Uterus (tissue), 4 donors: ENCODE data around the gene LRRC15. TPM values are rescaled to one million over a fixed set of nuclear protein-coding genes. Genes with fewer than 3 reads are reported as not detected.

ENCODE experiments used
- DNase-seq, 2 donors: peaks; one replicate each; pipeline ENCODE4 v3.0.0-alpha.2; 2019 to 2020
- H3K27ac ChIP-seq, 2 donors: fragments of 200-600 bp; sonication (generic); 1 replicate in 1 of 2; 2 replicates in 1 of 2; pipeline ENCODE4 v1.5.1; 2016 to 2018
- H3K27me3 ChIP-seq, 2 donors: fragments of 200-600 bp; sonication (generic); one replicate each; pipeline ENCODE4 v1.5.1; 2018 to 2019; ENCODE audit warnings: control low read depth in 1 of 2
- H3K36me3 ChIP-seq, 2 donors: fragments of 200-600 bp; sonication (generic); one replicate each; pipeline ENCODE4 v1.5.1; 2019; ENCODE audit warnings: control low read depth in 1 of 2
- H3K4me1 ChIP-seq, 2 donors: fragments of 200-600 bp; sonication (generic); one replicate each; pipeline ENCODE4 v1.5.1; 2018 to 2019; ENCODE audit warnings: control low read depth in 1 of 2
- H3K4me3 ChIP-seq, 2 donors: fragments of 200-600 bp; sonication (generic); 1 replicate in 1 of 2; 2 replicates in 1 of 2; pipeline ENCODE4 v1.5.1; 2018 to 2019; ENCODE audit warnings: mild to moderate bottlenecking in 1 of 2
- H3K9me3 ChIP-seq, 2 donors: fragments of 200-600 bp; sonication (generic); one replicate each; pipeline ENCODE4 v1.5.1; 2019; ENCODE audit warnings: control low read depth in 1 of 2
- POLR2A ChIP-seq, 2 donors: fragments of 450-650 bp; IDR thresholded peaks; one replicate each; pipeline ENCODE4 v1.6.1; 2016; ENCODE audit warnings: antibody characterized with exemption in 2 of 2, mild to moderate bottlenecking in 1 of 2, moderate library complexity in 1 of 2
- intact Hi-C: fragments of 100-400 bp; cut with DNase I; formaldehyde crosslinking; loops from one replicate; pipeline ENCODE4 v1.15.1; 2023; ENCODE audit warnings: low total_unique reads
- total RNA-seq, 4 donors: library from RNA; depleted of rRNA in 3 of 4; stranded (reverse); fragments of >200 nt in 3 of 4; gene quantifications; one replicate each; pipeline versions ENCODE4 v1.1.0 to v1.2.4, GENCODE V29; 2014 to 2023
- TF ChIP-seq, protein P1 (sequence below), 4 experiments: fragments of 200-600 bp in 2 of 4; fragments of 450-650 bp in 2 of 4; sonication (generic) in 2 of 4; IDR thresholded peaks; one replicate each; pipeline ENCODE4 v1.5.1; 2016 to 2019; ENCODE audit warnings: antibody characterized with exemption in 4 of 4, mild to moderate bottlenecking in 2 of 4, moderate library complexity in 1 of 4
- donor health status: DM: yes; HTN: yes; CAD: no.

Gene LRRC15
- total RNA-seq, 4 donors from 2014 or later: under 0.01 to 0.59 TPM; not detected in 2

DNA sequence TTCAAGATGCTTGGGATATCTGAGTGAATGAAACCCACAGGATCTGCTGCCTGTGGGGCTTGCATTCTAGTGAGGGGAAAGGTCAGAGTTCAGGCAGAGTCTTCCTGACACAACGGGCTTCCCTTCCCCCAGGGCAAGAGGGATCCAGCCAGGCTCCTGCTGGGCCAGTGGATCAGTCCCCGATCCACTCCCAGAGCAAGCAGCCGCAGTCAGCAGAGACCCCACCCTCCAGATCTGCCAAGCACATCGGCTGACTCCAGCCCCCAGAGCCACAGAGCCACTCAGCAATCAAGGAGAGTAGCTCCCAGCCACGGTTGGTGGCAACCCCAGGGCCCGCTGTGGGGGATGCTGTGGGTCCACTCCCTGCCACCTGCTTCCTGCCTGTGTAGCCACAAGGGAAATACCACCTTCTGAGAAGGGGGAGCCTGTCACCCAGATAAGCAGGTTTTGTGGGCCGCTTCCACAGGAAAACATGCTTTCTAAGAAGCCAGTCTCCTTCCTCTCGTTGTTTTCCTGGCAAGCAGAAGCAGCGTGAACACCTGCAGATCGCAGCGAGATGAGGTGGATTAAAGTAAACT, 63.3 kb downstream of the LRRC15 start:
- TF ChIP-seq, protein P1, sequence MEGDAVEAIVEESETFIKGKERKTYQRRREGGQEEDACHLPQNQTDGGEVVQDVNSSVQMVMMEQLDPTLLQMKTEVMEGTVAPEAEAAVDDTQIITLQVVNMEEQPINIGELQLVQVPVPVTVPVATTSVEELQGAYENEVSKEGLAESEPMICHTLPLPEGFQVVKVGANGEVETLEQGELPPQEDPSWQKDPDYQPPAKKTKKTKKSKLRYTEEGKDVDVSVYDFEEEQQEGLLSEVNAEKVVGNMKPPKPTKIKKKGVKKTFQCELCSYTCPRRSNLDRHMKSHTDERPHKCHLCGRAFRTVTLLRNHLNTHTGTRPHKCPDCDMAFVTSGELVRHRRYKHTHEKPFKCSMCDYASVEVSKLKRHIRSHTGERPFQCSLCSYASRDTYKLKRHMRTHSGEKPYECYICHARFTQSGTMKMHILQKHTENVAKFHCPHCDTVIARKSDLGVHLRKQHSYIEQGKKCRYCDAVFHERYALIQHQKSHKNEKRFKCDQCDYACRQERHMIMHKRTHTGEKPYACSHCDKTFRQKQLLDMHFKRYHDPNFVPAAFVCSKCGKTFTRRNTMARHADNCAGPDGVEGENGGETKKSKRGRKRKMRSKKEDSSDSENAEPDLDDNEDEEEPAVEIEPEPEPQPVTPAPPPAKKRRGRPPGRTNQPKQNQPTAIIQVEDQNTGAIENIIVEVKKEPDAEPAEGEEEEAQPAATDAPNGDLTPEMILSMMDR (IDR thresholded peaks at IDR 0.05): no peak
- TF ChIP-seq POLR2A (IDR thresholded peaks at IDR 0.05): no peak
- intact Hi-C loops: no loop called here
- Histone ChIP-seq H3K36me3 (no peaks in the 10 kb centered on the region), H3K4me1 (no peaks in the 10 kb centered on the region), H3K27ac (no peak overlapping the region), H3K9me3 (no peaks in the 10 kb centered on the region), H3K27me3 (no peaks in the 10 kb centered on the region), H3K4me3 (no peak overlapping the region)
- DNase-seq: no peak

DNA sequence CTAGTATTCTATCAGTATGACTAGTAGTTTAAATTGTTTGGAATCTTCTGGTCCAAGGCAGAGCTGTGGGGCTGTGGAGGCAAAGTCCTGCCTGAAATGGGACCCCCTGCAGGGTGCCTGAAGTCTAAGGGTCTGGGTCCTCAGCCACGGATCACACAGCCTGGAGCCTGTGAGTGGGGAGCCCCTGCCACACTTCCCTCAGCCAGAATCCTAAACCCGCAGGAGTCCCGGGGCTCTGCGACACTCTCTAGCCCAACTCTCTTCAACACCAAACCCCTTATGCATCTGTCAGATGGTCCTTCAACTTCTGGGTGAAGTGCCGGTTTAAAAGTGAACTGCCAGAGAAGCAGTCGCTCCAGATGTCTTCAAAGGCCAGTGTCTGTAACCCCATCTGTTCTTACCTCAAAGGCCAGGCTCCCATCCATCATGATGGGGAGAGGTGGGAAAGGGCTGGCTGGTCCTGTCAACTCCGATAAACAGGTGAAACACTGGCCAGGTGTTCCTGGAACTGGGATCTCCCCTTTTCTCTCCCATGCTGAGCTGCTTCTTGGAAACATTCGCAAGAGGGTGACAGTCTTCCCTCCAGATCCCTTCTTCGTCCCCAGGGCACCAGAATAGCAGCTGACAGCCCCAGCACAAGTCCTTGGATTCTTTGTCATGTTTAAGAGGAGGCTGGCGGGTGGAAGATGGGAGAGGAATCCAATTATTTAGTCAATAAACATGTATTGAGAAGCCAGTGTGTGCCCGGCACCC, 64.0 kb downstream of the LRRC15 start:
- no peak overlapping the region for H3K4me3 ChIP-seq
- no peak for DNase-seq
- no peaks in the 10 kb centered on the region for H3K36me3 ChIP-seq
- H3K27me3 ChIP-seq: no peaks in the 10 kb centered on the region
- no peak overlapping the region for H3K27ac ChIP-seq
- H3K9me3 ChIP-seq: no peaks in the 10 kb centered on the region
- no peaks in the 10 kb centered on the region for H3K4me1 ChIP-seq
- TF ChIP-seq, protein P1 (IDR thresholded peaks at IDR 0.05): no peak
- TF ChIP-seq POLR2A (IDR thresholded peaks at IDR 0.05): no peak
- intact Hi-C loops: no loop called here

Other genes with a start within 250 kb of the LRRC15 start
- gene HES1, start 233.6 kb downstream of the LRRC15 start, total RNA-seq: 10 to 100 TPM; 23.1 to 50.9 (median 41.2) TPM
- gene CPN2, start 18.4 kb downstream of the LRRC15 start, total RNA-seq: under 1 TPM in 1 of 4 donors, not detected in 3; 0.15 TPM
- under 1 TPM in 2 of 4 donors, not detected in 2; 0.24 to 0.41 TPM for gene GP5, start 29.5 kb upstream of the LRRC15 start, total RNA-seq
- 100 to 1,000 TPM in 1 of 4 donors, 10 to 100 TPM in 3; 43.3 to 148 (median 82.9) TPM for gene ATP13A3, start 117.3 kb upstream of the LRRC15 start, total RNA-seq